ENCODE measurements around the gene UPF2.

The UPF2 gene

GRCh38 chr10:11881477-11882417 lies 160.9 kb downstream of the UPF2 start:
- no peak for TF ChIP-seq EZH2phosphoT487 (IDR thresholded peaks at IDR 0.05; ENCODE audit: low read depth)
- TF ChIP-seq CTCF (IDR thresholded peaks at IDR 0.05; ENCODE audit: low read depth, low read length) = no peak
- Histone ChIP-seq H3K9ac (ENCODE audit: low read length) (no peak overlapping the region), H3K79me2 (ENCODE audit: low read length) (no peaks in the 10 kb centered on the region), H3K36me3 (replicated peaks; ENCODE audit: low read depth, low read length) (no peaks in the 10 kb centered on the region), H3K4me3 (ENCODE audit: low read length) (no peak overlapping the region), H3K9me3 (ENCODE audit: insufficient read depth, low read length) (no peaks in the 10 kb centered on the region), H3K27ac (ENCODE audit: low read length) (no peak overlapping the region), H3K4me1 (ENCODE audit: low read length) (peaks cover 10% of the 10 kb centered on the region), H4K20me1 (ENCODE audit: insufficient read depth, low read length) (no peaks in the 10 kb centered on the region), H3K27me3 (ENCODE audit: low read depth, low read length) (no peaks in the 10 kb centered on the region), H2AFZ (ENCODE audit: low read depth, low read length) (no peak overlapping the region), H3K4me2 (ENCODE audit: low read length) (no peak overlapping the region)

GRCh38 chr10:11881030-11881476 lies 161.6 kb downstream of the UPF2 start:
- H3K4me3 ChIP-seq (ENCODE audit: low read length) = no peak overlapping the region
- H3K4me1 ChIP-seq (ENCODE audit: low read length) = peaks cover 3% of the 10 kb centered on the region
- H2AFZ ChIP-seq (ENCODE audit: low read depth, low read length) = no peak overlapping the region
- H3K9ac ChIP-seq (ENCODE audit: low read length) = no peak overlapping the region
- H4K20me1 ChIP-seq (ENCODE audit: insufficient read depth, low read length) = no peaks in the 10 kb centered on the region
- no peaks in the 10 kb centered on the region for H3K79me2 ChIP-seq (ENCODE audit: low read length)
- no peaks in the 10 kb centered on the region for H3K36me3 ChIP-seq (replicated peaks; ENCODE audit: low read depth, low read length)
- no peaks in the 10 kb centered on the region for H3K9me3 ChIP-seq (ENCODE audit: insufficient read depth, low read length)
- TF ChIP-seq EZH2phosphoT487 (IDR thresholded peaks at IDR 0.05; ENCODE audit: low read depth) = no peak
- TF ChIP-seq CTCF (IDR thresholded peaks at IDR 0.05; ENCODE audit: low read depth, low read length) = no peak
- no peak overlapping the region for H3K27ac ChIP-seq (ENCODE audit: low read length)
- H3K4me2 ChIP-seq (ENCODE audit: low read length) = no peak overlapping the region
- H3K27me3 ChIP-seq (ENCODE audit: low read depth, low read length) = no peaks in the 10 kb centered on the region

- no peaks in the 10 kb centered on the region for H3K9me3 ChIP-seq (ENCODE audit: insufficient read depth, low read length)
- no peaks in the 10 kb centered on the region for H3K27me3 ChIP-seq (ENCODE audit: low read depth, low read length)
- H2AFZ ChIP-seq (ENCODE audit: low read depth, low read length) = no peak overlapping the region
- TF ChIP-seq EZH2phosphoT487 (IDR thresholded peaks at IDR 0.05; ENCODE audit: low read depth) (no peak), CTCF (IDR thresholded peaks at IDR 0.05; ENCODE audit: low read depth, low read length) (no peak)
- no peaks in the 10 kb centered on the region for H3K36me3 ChIP-seq (replicated peaks; ENCODE audit: low read depth, low read length)
- H3K4me3 ChIP-seq (ENCODE audit: low read length) = no peak overlapping the region
- no peak overlapping the region for H3K4me2 ChIP-seq (ENCODE audit: low read length)
- H3K27ac ChIP-seq (ENCODE audit: low read length) = no peak overlapping the region
- no peaks in the 10 kb centered on the region for H3K4me1 ChIP-seq (ENCODE audit: low read length)
- H4K20me1 ChIP-seq (ENCODE audit: insufficient read depth, low read length) = no peaks in the 10 kb centered on the region
- H3K79me2 ChIP-seq (ENCODE audit: low read length) = no peaks in the 10 kb centered on the region
- no peak overlapping the region for H3K9ac ChIP-seq (ENCODE audit: low read length)
Observed at GRCh38 chr10:11880151-11881029, 162.2 kb downstream of the UPF2 start.

All from OCI-LY3 (cell line).